Erythroblast (primary cell): ENCODE measurements around the gene MOGAT3.

ENCODE experiments used
- GATA1 ChIP-seq: IDR thresholded peaks from 2 replicates; pipeline ENCODE4 v1.6.1; 2011; ENCODE audit warnings: low read depth, mild to moderate bottlenecking, control low read depth, low read length, moderate library complexity
- POLR2A ChIP-seq: IDR thresholded peaks from 2 replicates; pipeline ENCODE4 v1.6.1; 2011; ENCODE audit warnings: mild to moderate bottlenecking, low read length

GRCh38 chr7:101160910-101161309 is 39.9 kb downstream of the MOGAT3 start:
- no peak for TF ChIP-seq POLR2A
- TF ChIP-seq GATA1: no peak
